Loucy (cell line): ENCODE data around the gene UBE2G1.

ENCODE experiments used
- H2AFZ ChIP-seq: fragments of 200-600 bp; sonication (generic); 2 replicates; pipeline ENCODE4 v1.6.0; 2016; ENCODE audit warnings: antibody characterized with exemption, mild to moderate bottlenecking, low read length, moderate library complexity
- H3F3A ChIP-seq: fragments of 200-600 bp; 2 replicates; pipeline ENCODE4 v1.6.0; 2016; ENCODE audit warnings: antibody characterized with exemption, low read depth, mild to moderate bottlenecking
- H3K27me3 ChIP-seq: fragments of 200-600 bp; sonication (generic); 2 replicates; pipeline ENCODE4 v1.6.1; 2014; ENCODE audit warnings: low read length, mild to moderate bottlenecking; ENCODE audit not compliant: insufficient read depth, poor library complexity, severe bottlenecking
- H3K36me3 ChIP-seq: fragments of 200-600 bp; sonication (generic); 2 replicates; pipeline ENCODE4 v1.6.1; 2016; ENCODE audit warnings: low read length; ENCODE audit not compliant: insufficient read depth
- H3K4me1 ChIP-seq: fragments of 200-600 bp; sonication (generic); 2 replicates; pipeline ENCODE4 v1.5.1; 2014; ENCODE audit warnings: low read length, mild to moderate bottlenecking; ENCODE audit not compliant: insufficient read depth, poor library complexity, severe bottlenecking
- H3K4me2 ChIP-seq: fragments of 200-600 bp; sonication (generic); 2 replicates; pipeline ENCODE4 v1.6.0; 2014; ENCODE audit warnings: antibody characterized with exemption, low read length, low read depth, mild to moderate bottlenecking; ENCODE audit not compliant: poor library complexity, severe bottlenecking
- H3K4me3 ChIP-seq: fragments of 200-600 bp; sonication (generic); 2 replicates; pipeline ENCODE4 v1.5.1; 2014; ENCODE audit warnings: low read length, mild to moderate bottlenecking, mixed read lengths; ENCODE audit not compliant: poor library complexity, severe bottlenecking
- H3K79me2 ChIP-seq: fragments of 200-600 bp; sonication (generic); 2 replicates; pipeline ENCODE4 v1.6.1; 2014; ENCODE audit warnings: low read length; ENCODE audit not compliant: insufficient read depth
- H3K9ac ChIP-seq: fragments of 200-600 bp; sonication (generic); 2 replicates; pipeline ENCODE4 v1.6.0; 2014; ENCODE audit warnings: mild to moderate bottlenecking, low read depth, low read length, moderate library complexity; ENCODE audit not compliant: poor library complexity, severe bottlenecking
- H3K9me2 ChIP-seq: fragments of 200-600 bp; sonication (generic); replicated peaks from 2 replicates; pipeline ENCODE4 v1.6.1; 2016; ENCODE audit warnings: low read depth, low read length, mixed read lengths
- H3K9me3 ChIP-seq: fragments of 200-600 bp; sonication (generic); 2 replicates; pipeline ENCODE4 v1.6.1; 2014; ENCODE audit warnings: mild to moderate bottlenecking, antibody characterized with exemption, low read length, low read depth; ENCODE audit not compliant: insufficient read depth
- H4K20me1 ChIP-seq: fragments of 200-600 bp; sonication (generic); 2 replicates; pipeline ENCODE4 v1.6.0; 2014; ENCODE audit warnings: antibody characterized with exemption, low read length, mild to moderate bottlenecking; ENCODE audit not compliant: insufficient read depth, poor library complexity, severe bottlenecking
- EZH2phosphoT487 ChIP-seq: fragments of 200-600 bp; IDR thresholded peaks from 2 replicates; pipeline ENCODE4 v1.6.1; 2018; ENCODE audit warnings: antibody characterized with exemption, mild to moderate bottlenecking, moderate library complexity, borderline replicate concordance
- TF ChIP-seq, protein P1 (sequence below): fragments of 200-600 bp; sonication (generic); conservative IDR thresholded peaks from 2 replicates; pipeline ENCODE4 v1.5.1; 2014; ENCODE audit warnings: mild to moderate bottlenecking, antibody characterized with exemption, low read length

UBE2G1 gene

DNA sequence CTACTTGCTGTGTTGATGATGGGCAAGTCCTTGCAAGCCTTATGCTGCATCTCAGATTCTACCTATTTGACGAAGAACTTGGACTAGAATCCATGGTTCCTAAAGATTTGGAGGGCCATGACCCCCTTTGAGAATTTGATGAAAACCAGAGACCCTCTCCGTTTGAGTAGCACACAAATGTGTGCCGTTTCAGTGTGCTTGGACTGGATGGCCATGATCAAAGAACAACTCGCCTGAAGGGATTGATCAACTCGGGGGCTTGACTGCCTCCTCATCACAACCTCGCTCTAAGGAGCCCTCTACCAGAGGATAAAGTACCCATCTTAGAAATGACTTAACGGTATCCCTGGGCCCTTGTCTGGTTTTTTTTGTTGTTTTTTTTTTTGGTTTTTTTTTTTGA lies 99.9 kb downstream of the UBE2G1 start:
- H4K20me1 ChIP-seq: peaks cover 18% of the 10 kb centered on the region

DNA sequence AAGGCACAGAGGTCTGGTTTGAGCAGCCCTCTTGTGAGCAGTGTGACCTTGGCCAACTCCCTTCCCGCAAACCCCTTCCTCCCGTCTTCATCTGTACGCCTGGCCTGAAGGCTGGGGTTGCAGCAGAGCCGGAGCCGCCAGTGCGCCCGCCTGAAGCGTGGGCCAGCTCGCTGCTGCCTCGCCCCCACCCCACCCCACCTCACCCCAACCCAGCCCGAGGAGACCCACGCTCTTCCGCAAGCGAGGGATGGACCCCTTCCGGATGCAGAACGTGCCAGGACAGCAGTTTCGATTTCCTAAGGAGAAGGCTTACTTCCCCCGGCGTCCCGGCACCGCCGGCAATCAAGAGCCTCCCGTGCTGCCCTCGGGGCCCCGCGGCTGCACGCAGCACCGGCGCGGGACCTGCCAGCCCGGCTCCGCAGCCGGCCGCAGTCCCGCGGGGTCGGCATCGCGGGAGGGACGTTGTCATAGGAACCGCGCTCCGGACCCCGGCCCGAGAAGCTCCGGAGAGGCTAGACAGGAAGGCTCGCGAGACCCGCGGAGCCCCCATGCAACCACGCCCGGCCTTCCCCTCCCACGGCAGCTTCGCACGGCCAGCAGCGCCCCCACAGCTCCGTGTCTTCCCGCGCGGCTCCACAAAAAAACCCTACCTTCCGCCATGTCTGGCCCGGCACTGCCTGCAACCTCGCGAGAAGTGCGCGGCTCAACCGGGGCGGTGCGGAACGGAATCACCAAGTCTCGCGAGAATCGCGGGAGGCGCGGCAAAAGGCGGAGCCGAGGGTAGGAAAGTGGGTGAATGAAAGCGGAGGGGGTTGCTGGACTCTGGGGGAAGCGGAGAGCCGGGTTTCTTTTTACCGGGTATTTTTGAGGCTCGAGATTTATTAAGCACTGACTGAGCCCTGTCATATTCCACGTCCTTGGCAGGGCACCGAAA lies 102.9 kb downstream of the UBE2G1 start, which contains the start of gene ANKFY1:
Gene ANKFY1, minus strand, starts transcription at position 698 of the 934 bp plus-strand sequence. Its CDS starts 38 bp downstream, at position 660.
- Histone ChIP-seq H3K79me2 (peaks cover 57% of the 10 kb centered on the region), H3K27me3 (no peaks in the 10 kb centered on the region), H3K4me1 (peaks cover 22% of the 10 kb centered on the region), H3F3A (no peaks in the 10 kb centered on the region; the same call in 1 of the 2 replicates), H3K9me3 (no peaks in the 10 kb centered on the region; the same call in 1 of the 2 replicates), H3K4me3 (peak within 1 kb of the TSS; percentile 91), H3K9me2 (no peaks in the 10 kb centered on the region), H4K20me1 (peaks cover 27% of the 10 kb centered on the region), H3K9ac (peak within 1 kb of the TSS; percentile 90), H2AFZ (peak within 1 kb of the TSS; percentile 97), H3K4me2 (peak within 1 kb of the TSS; percentile 100), H3K36me3 (peaks cover 15% of the 10 kb centered on the region; the same call in 1 of the 2 replicates)
- TF ChIP-seq EZH2phosphoT487: no peak
- TF ChIP-seq, protein P1, sequence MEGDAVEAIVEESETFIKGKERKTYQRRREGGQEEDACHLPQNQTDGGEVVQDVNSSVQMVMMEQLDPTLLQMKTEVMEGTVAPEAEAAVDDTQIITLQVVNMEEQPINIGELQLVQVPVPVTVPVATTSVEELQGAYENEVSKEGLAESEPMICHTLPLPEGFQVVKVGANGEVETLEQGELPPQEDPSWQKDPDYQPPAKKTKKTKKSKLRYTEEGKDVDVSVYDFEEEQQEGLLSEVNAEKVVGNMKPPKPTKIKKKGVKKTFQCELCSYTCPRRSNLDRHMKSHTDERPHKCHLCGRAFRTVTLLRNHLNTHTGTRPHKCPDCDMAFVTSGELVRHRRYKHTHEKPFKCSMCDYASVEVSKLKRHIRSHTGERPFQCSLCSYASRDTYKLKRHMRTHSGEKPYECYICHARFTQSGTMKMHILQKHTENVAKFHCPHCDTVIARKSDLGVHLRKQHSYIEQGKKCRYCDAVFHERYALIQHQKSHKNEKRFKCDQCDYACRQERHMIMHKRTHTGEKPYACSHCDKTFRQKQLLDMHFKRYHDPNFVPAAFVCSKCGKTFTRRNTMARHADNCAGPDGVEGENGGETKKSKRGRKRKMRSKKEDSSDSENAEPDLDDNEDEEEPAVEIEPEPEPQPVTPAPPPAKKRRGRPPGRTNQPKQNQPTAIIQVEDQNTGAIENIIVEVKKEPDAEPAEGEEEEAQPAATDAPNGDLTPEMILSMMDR: no peak; the same call in 1 of the 2 replicates

More for the DNA sequence above, 99.9 kb downstream of the UBE2G1 start:
- H3K9me3 ChIP-seq: no peaks in the 10 kb centered on the region
- no peaks in the 10 kb centered on the region for H3K9me2 ChIP-seq
- no peaks in the 10 kb centered on the region for H3K27me3 ChIP-seq
- H3K9ac ChIP-seq: no peak overlapping the region
- peaks cover 40% of the 10 kb centered on the region; the same call in 1 of the 2 replicates for H3K36me3 ChIP-seq
- no peak overlapping the region for H3K4me2 ChIP-seq
- peaks cover 5% of the 10 kb centered on the region; the same call in 1 of the 2 replicates for H3F3A ChIP-seq
- TF ChIP-seq EZH2phosphoT487: no peak
- TF ChIP-seq, protein P1: no peak
- H2AFZ ChIP-seq: no peak overlapping the region
- H3K4me1 ChIP-seq: peaks cover 15% of the 10 kb centered on the region
- H3K79me2 ChIP-seq: peaks cover 27% of the 10 kb centered on the region
- no peak overlapping the region for H3K4me3 ChIP-seq

DNA sequence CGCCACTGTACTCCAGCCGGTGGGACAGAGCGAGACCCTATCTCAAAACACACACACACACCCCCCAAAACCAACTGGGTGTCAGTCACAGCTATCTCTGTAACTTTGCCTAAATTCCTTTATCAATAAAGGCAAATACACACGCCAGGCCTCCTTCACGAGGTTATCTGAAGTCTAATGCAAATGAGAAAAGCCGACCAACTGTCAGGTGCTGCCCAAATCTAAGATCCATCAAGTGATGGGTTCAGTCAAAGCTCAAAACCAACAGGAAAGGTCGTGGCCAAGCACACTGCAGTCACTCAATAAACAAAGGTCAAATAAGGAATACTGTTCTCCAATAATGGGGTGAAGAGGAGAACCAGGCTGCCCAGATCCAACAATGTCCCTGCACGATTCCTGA lies 103.8 kb downstream of the UBE2G1 start:
- peak overlapping the region; percentile 90 for H3K9ac ChIP-seq
- H4K20me1 ChIP-seq: peaks cover 27% of the 10 kb centered on the region
- no peaks in the 10 kb centered on the region for H3K9me2 ChIP-seq
- no peak overlapping the region for H2AFZ ChIP-seq
- peak overlapping the region; percentile 100 for H3K4me2 ChIP-seq
- H3K9me3 ChIP-seq: no peaks in the 10 kb centered on the region; the same call in 1 of the 2 replicates
- peaks cover 7% of the 10 kb centered on the region; the same call in 1 of the 2 replicates for H3K36me3 ChIP-seq
- H3F3A ChIP-seq: no peaks in the 10 kb centered on the region; the same call in 1 of the 2 replicates
- no peaks in the 10 kb centered on the region for H3K27me3 ChIP-seq
- TF ChIP-seq EZH2phosphoT487: no peak
- TF ChIP-seq, protein P1: no peak
- peaks cover 66% of the 10 kb centered on the region for H3K79me2 ChIP-seq
- H3K4me3 ChIP-seq: peak overlapping the region; percentile 91
- H3K4me1 ChIP-seq: peaks cover 22% of the 10 kb centered on the region
